K562 (cell line): Measurements from ENCODE around the gene HSD11B1. TPM values are rescaled to one million over a fixed set of nuclear protein-coding genes. Genes with fewer than 3 reads are reported as not detected.

Source experiments
- ATAC-seq: fragments of 200-7000 bp; cut with Tn5 transposase; 3 replicates; pipeline ENCODE4 v1.9.1; 2020; ENCODE audit warnings: moderate library complexity
- BruUV-seq: library from RNA; stranded (reverse); fragments of 400-500 nt; replicated peaks from 2 replicates; lab custom pipeline; 2021; lab: Mats Ljungman, UMichigan
- CTCF ChIA-PET: fragments of 300-600 bp; formaldehyde crosslinking; extraction: SDS; loops from one replicate; lab custom pipeline; 2021; ENCODE audit warnings: low intra/inter-chr PET ratio; lab: Yijun Ruan, JAX
- POLR2A ChIA-PET: fragments of 300-600, 350-650 bp; sonication (Branson Sonifier 250); formaldehyde crosslinking; extraction: SDS; loops from one replicate; lab custom pipeline; 2021; ENCODE audit warnings: antibody characterized with exemption, inconsistent platforms; lab: Yijun Ruan, JAX
- DNase-seq, 4 experiments: peaks; one replicate each; pipeline versions ENCODE4 v3.0.0 to v3.0.0-alpha.2; 2011 to 2018; ENCODE audit warnings: low spot score in 3 of 4, mixed read lengths in 3 of 4; ENCODE audit errors: extremely low read depth in 1 of 4
- FAIRE-seq: peaks from 2 replicates; lab custom pipeline; 2011; peaks lifted over from hg19 to GRCh38; lab: Jason Lieb, UNC
- H2AFZ ChIP-seq: 2 replicates; pipeline ENCODE4 v1.6.0; 2011; ENCODE audit warnings: low read depth, low read length, control low read depth, inconsistent platforms
- H3K27ac ChIP-seq: fragments of 200-600 bp; 3 replicates; pipeline ENCODE4 v1.8.0; 2011; ENCODE audit warnings: low read depth, mild to moderate bottlenecking, control low read depth, inconsistent platforms, low read length, moderate library complexity, mixed read lengths; ENCODE audit errors: extremely low read depth
- H3K27me3 ChIP-seq, 2 experiments: fragments of 300-600 bp in 1 of 2; 2 replicates in 1 of 2; 3 replicates in 1 of 2; pipeline versions ENCODE4 v1.6.0 to v1.8.0; 2011; ENCODE audit warnings: inconsistent platforms in 2 of 2, low read length in 2 of 2, mild to moderate bottlenecking in 1 of 2, mixed read lengths in 1 of 2, moderate library complexity in 1 of 2; ENCODE audit not compliant: control insufficient read depth in 2 of 2, insufficient read depth in 2 of 2
- H3K36me3 ChIP-seq: fragments of 300-600 bp; 3 replicates; pipeline ENCODE4 v1.8.0; 2011; ENCODE audit warnings: mild to moderate bottlenecking, low read length, inconsistent platforms; ENCODE audit not compliant: control insufficient read depth, insufficient read depth
- H3K4me1 ChIP-seq, 2 experiments: fragments of 200-600 bp in 1 of 2; replicated peaks in 1 of 2; 2 replicates in 1 of 2; 3 replicates in 1 of 2; pipeline versions ENCODE4 v1.5.1 to v1.8.0; 2011; ENCODE audit warnings: inconsistent platforms in 2 of 2, low read length in 2 of 2, mild to moderate bottlenecking in 1 of 2, mixed read lengths in 1 of 2, moderate library complexity in 1 of 2; ENCODE audit not compliant: control insufficient read depth in 2 of 2, insufficient read depth in 2 of 2
- H3K4me2 ChIP-seq: 2 replicates; pipeline ENCODE4 v1.6.1; 2011; ENCODE audit warnings: low read length, control low read depth, inconsistent platforms, mixed read lengths; ENCODE audit not compliant: insufficient read depth
- H3K4me3 ChIP-seq: fragments of 200-600 bp; sonication (generic), shearing (Covaris generic); 2 replicates; pipeline ENCODE4 v1.5.1; 2016; ENCODE audit warnings: control low read depth, inconsistent platforms
- H3K79me2 ChIP-seq: fragments of 200-600 bp; 3 replicates; pipeline ENCODE4 v1.8.0; 2011; ENCODE audit warnings: low read length, inconsistent platforms; ENCODE audit not compliant: control insufficient read depth, insufficient read depth
- H3K9ac ChIP-seq, 2 experiments: 2 replicates each; pipeline versions ENCODE4 v1.6.0 to v1.6.1; 2011; ENCODE audit warnings: low read depth in 2 of 2, low read length in 2 of 2, control low read depth in 1 of 2, inconsistent platforms in 1 of 2, mild to moderate bottlenecking in 1 of 2, mixed read lengths in 1 of 2; ENCODE audit not compliant: insufficient read depth in 1 of 2
- H3K9me1 ChIP-seq: one replicate; pipeline ENCODE4 v1.6.0; 2011; ENCODE audit warnings: inconsistent platforms, mild to moderate bottlenecking, low read length, moderate library complexity; ENCODE audit not compliant: control insufficient read depth, insufficient read depth
- H3K9me3 ChIP-seq: replicated peaks from 2 replicates; pipeline ENCODE4 v1.5.1; 2011; ENCODE audit warnings: low read depth, low read length, inconsistent platforms; ENCODE audit not compliant: control insufficient read depth, insufficient read depth
- H4K20me1 ChIP-seq: replicated peaks from 2 replicates; pipeline ENCODE4 v1.6.1; 2011; ENCODE audit warnings: low read length, inconsistent platforms, mixed read lengths; ENCODE audit not compliant: control insufficient read depth, insufficient read depth
- CBFA2T2 ChIP-seq: fragments of 450-650 bp; conservative IDR thresholded peaks from 2 replicates; pipeline ENCODE4 v1.6.1; 2017; ENCODE audit warnings: mild to moderate bottlenecking
- CBX1 ChIP-seq: sonication (generic); IDR thresholded peaks from 2 replicates; pipeline ENCODE4 v1.6.1; 2016; ENCODE audit warnings: antibody characterized with exemption, low read depth, mild to moderate bottlenecking
- CREB3 ChIP-seq: fragments of 450-650 bp; conservative IDR thresholded peaks from 2 replicates; pipeline ENCODE4 v1.6.1; 2016; ENCODE audit warnings: missing genetic modification characterization, low read depth, mild to moderate bottlenecking, missing compliant biosample characterization, moderate library complexity
- FIP1L1 ChIP-seq: fragments of 200-400 bp; formaldehyde crosslinking; IDR thresholded peaks from 2 replicates; pipeline ENCODE4 v1.6.1; 2018; ENCODE audit warnings: mild to moderate bottlenecking, low read depth, low read length; ENCODE audit not compliant: poor library complexity, severe bottlenecking
- HCFC1 ChIP-seq: IDR thresholded peaks from 2 replicates; pipeline ENCODE4 v1.6.1; 2012; ENCODE audit warnings: low read depth, low read length, improper control_type of control experiment
- ZNF224 ChIP-seq: sonication (generic); formaldehyde crosslinking; IDR thresholded peaks from 2 replicates; pipeline ENCODE4 v1.8.0; 2022; ENCODE audit warnings: mild to moderate bottlenecking, missing genetic modification reagents
- ZNF586 ChIP-seq: fragments of 450-650 bp; formaldehyde crosslinking; conservative IDR thresholded peaks from 2 replicates; pipeline ENCODE4 v1.4.0; 2020; ENCODE audit warnings: mild to moderate bottlenecking, moderate library complexity
- WGBS: fragments of 100-300 bp; shearing (Covaris generic); methylation state at CpG from one replicate; pipeline ENCODE4 v1.1.6; 2016; ENCODE audit warnings: low coverage, mixed read lengths; ENCODE audit not compliant: insufficient coverage; ENCODE audit errors: missing lambda C conversion rate; 5-methylcytosine and 5-hydroxymethylcytosine counted together
- in situ Hi-C: fragments of 300-500 bp; cut with MboI; formaldehyde crosslinking; loops from 4 replicates; pipeline ENCODE4 v1.15.0; 2018; ENCODE audit warnings: inconsistent platforms, mixed read lengths
- intact Hi-C: fragments of 100-400 bp; cut with micrococcal nuclease; formaldehyde crosslinking; loops from 2 replicates; pipeline ENCODE4 v1.14.2; 2022
- polyA plus RNA-seq, 8 experiments: library from polyadenylated mRNA; depleted of rRNA in 4 of 8; stranded (reverse) in 5 of 8; unstranded in 3 of 8; fragments of >200 nt; fragmentation: Nextera tagmentation in 2 of 8; fragmentation: Illumina TruSeq in 1 of 8; extraction: Ambion mirVana in 2 of 8; extraction: Trizol in 1 of 8; gene quantifications; 2 replicates each; pipeline versions ENCODE4 v1.2.1 to v1.2.3, GENCODE V29; 2011 to 2014; ENCODE audit warnings: inconsistent platforms in 1 of 8, missing spikeins in 1 of 8
- total RNA-seq, 7 experiments: library from RNA; depleted of rRNA in 6 of 7; stranded (reverse); fragments of >200 nt in 6 of 7; fragmentation: Illumina TruSeq in 2 of 7; extraction: Trizol in 2 of 7; gene quantifications; 2 replicates each; pipeline versions ENCODE4 v1.2.1 to v1.2.3, GENCODE V29; 2011 to 2021; ENCODE audit warnings: low replicate concordance in 1 of 7

HSD11B1 gene
- total and polyA plus RNA-seq, 9 of the 15 experiments (the other 6 are each of a cell fraction or from before 2014, with no cell fraction given): 0.04 to 0.16 TPM; not detected in 7

- Histone ChIP-seq H3K9me1 (no peaks in the 10 kb centered on the region), H4K20me1 (no peaks in the 10 kb centered on the region), H3K4me1 (peaks cover 5 to 7% of the 10 kb centered on the region in 2 experiments; a peak in 4 of 5 replicates), H3K27me3 (peaks cover 8 to 13% of the 10 kb centered on the region in 2 experiments; a peak in 4 of 5 replicates), H3K9ac (no peak overlapping the region), H3K36me3 (no peaks in the 10 kb centered on the region), H3K4me3 (no peak overlapping the region), H3K9me3 (no peaks in the 10 kb centered on the region), H2AFZ (no peak overlapping the region), H3K27ac (no peak overlapping the region), H3K4me2 (no peak overlapping the region), H3K79me2 (no peaks in the 10 kb centered on the region)
- DNase-seq: no peak
- WGBS: 0% methylated on average over 2 of the region's 2 CpGs
- TF ChIP-seq ZNF224 (CRISPR knock-in tag) (no peak), ZNF586 (no peak), CBFA2T2 (no peak), HCFC1 (no peak), FIP1L1 (no peak), CBX1 (no peak), CREB3 (tag) (no peak)
- CTCF ChIA-PET: interaction anchor here (3.2 kb wide), 1 partner anchor 179 kb away, joined by 22 read pairs; no protein-coding TSS in a partner anchor
- POLR2A ChIA-PET: interaction anchor here (1.1 kb wide), 1 partner anchor 67 kb away, joined by 3 read pairs; no protein-coding TSS in a partner anchor
- no peak for ATAC-seq
- BruUV-seq: no TSS peak
- in situ Hi-C loops: no loop called here
- intact Hi-C loops: loop anchor here (10.0 kb wide), 1 partner anchor 144 kb away; no protein-coding TSS in a partner anchor
- FAIRE-seq: no peak
Measured at GRCh38 chr1:209749205-209749604, 44.6 kb downstream of the HSD11B1 start.
